ENCODE measurements around the gene AJM1.

GRCh38 chr9:136850866-136851775 lies 8.8 kb downstream of the AJM1 start:
- TF ChIP-seq CTCF (IDR thresholded peaks at IDR 0.05), result no peak
- no peak for TF ChIP-seq POLR2A (IDR thresholded peaks at IDR 0.05)

All from thyroid gland (tissue), 4 donors.